Right ventricle myocardium inferior (tissue), 1 donor: ENCODE data around the gene DNAH17. TPM values are rescaled to one million over a fixed set of nuclear protein-coding genes. Genes with fewer than 3 reads are reported as not detected.

ENCODE experiments used
- ATAC-seq: fragments of 200-7000 bp; cut with Tn5 transposase; one replicate; pipeline ENCODE4 v1.9.1; 2020; ENCODE audit warnings: mild to moderate bottlenecking, moderate library complexity
- DNase-seq: peaks from one replicate; pipeline ENCODE4 v3.0.0; 2021; ENCODE audit errors: missing footprints
- intact Hi-C: fragments of 100-400 bp; cut with DNase I; formaldehyde crosslinking; loops from one replicate; pipeline ENCODE4 v1.11.0; 2022
- total RNA-seq: library from RNA; stranded (reverse); fragmentation: NEBNext Ultra II Directional; extraction: Animal tissue kit (Norgen Biotek cat#: 25700); gene quantifications from one replicate; pipeline ENCODE4 v1.2.1, GENCODE V29; 2021
- donor health status: DM: no; HTN: yes; CAD: no; lungs with severe emphysema.

The DNAH17 gene
- total RNA-seq, 1 donor from 2014 or later, result not detected

DNA sequence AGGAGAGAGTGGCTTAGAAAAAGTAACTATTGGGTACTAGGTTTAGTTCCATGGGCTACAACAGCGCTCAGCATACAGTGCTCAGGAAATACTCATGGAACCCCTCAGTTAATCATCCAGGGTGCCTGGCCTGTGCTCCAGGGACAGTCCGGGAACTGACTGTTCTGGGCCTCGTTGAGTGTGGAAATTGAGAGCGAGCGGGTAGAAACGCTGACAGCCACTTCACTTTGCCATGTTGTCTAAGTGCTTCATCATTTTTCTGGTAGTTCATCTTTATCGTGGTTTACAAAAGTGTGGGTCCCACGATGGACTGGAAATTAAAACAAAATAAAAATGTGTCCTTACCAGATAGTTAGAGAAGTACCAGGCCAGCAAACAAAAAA, 31.6 kb upstream of the DNAH17 start:
- ATAC-seq (no peak), DNase-seq (no peak)
- intact Hi-C loops, result no loop called here

DNA sequence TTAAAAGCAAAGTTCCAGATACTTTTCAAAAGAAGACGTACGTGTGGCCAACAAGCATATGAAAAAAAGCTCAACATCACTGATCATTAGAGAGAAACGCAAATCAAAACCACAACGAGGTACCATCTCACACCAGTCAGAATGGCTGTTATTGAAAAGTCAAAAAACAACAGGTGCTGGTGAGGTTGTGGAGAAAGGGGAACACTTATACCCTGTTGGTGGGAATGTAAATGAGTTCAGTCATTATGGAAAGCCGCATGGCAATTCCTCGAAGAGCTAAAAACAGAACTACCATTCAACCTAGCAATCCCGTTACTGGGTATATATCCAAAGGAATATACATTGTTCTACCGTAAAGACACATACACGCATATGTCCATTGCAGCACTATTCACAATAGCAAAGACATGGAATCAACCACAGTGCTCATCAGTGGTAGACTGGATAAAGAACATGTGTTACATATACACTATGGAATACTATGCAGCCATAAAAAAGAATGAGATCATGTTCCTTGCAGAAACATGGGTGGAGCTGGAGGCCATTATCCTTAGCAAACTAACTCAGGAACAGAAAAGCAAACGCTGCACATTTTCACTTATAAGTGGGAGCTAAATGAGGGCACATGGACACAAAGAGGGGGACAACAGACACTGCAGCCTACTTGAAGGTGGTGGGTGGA, 31.1 kb upstream of the DNAH17 start:
- no peak for ATAC-seq
- intact Hi-C loops, result no loop called here
- no peak for DNase-seq

DNA sequence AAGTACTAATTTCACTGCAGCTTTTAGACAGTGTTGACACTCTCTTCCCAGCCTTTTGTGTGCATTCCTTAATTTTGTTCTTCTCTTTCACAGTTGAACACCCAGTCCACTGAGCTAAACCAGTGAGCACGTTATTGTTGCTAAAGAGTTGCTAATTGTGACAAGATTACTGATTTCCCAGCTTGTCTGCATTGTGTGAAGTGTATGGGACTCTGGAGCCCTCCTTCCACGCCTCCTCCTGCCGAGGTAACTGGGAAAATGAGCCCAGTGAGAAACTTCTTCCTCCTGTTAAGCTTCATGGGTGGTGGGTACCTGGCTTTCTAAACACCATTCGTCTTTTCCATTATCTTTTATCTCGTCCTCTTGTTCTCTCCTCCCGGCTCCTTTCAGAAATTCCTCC, 29.8 kb upstream of the DNAH17 start:
- ATAC-seq (no peak), DNase-seq (no peak)
- intact Hi-C loops, result no loop called here

DNA sequence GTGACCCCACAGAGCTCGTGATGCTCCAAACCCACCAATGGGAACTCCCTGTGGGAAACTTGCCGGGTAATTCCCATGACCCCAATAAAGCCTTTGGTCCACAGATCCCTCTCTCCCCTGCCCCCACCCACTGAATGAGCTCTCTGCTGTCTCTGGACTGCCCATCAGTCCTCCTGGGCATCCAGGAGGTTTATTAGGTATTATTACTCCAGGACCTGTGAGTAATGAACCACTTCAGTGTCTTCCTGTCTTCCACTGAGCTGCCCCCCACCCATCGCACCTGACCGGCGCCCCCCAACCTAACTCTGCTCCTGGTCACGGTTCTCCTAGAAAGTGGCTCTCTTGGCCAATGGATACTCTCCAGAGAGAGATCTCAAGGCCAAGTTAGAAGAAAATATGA, 28.7 kb upstream of the DNAH17 start:
- DNase-seq (no peak), ATAC-seq (no peak)
- intact Hi-C loops, result no loop called here

DNA sequence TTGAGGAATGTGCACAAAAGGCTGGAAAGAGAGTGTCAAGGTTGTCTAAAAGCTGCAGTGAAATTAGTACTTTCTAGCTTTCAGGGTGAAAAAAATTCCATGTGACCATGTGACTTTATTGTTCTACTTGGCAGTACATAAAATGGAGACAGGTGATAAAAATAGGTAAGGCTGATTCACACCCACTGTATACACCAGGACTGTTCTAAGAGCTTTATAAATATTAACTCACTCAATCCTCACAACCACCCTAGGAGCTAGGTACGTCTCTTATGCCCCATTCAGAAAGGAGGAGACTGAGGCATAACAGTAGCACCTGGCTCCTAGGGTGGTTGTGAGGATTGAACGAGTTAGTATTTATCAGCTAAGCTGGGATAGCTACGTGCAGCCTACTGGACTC, 28.2 kb upstream of the DNAH17 start:
- intact Hi-C loops, result no loop called here
- DNase-seq, result no peak

DNA sequence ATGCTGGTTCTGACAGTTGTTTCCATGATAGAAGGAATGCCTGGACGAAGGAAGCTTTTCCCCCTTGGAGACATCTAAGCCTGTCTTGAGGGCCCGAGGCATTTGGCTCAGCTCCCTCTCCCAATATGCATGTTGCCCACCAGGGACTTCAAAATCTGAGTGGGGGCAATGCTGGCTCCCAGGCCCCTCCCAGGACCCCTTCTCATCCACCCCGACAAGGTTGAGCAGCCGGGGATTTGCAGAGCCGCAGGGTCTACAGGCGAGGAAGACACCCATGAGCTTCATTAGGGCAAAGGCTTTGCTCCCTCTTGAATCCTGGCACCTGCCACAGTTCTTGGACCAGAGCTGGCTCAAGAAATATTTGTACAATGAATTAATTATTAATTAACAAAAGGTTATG, 25.1 kb upstream of the DNAH17 start:
- intact Hi-C loops, result no loop called here
- DNase-seq (no peak), ATAC-seq (no peak)

More for the DNA sequence above, 28.2 kb upstream of the DNAH17 start:
- no peak for ATAC-seq

DNA sequence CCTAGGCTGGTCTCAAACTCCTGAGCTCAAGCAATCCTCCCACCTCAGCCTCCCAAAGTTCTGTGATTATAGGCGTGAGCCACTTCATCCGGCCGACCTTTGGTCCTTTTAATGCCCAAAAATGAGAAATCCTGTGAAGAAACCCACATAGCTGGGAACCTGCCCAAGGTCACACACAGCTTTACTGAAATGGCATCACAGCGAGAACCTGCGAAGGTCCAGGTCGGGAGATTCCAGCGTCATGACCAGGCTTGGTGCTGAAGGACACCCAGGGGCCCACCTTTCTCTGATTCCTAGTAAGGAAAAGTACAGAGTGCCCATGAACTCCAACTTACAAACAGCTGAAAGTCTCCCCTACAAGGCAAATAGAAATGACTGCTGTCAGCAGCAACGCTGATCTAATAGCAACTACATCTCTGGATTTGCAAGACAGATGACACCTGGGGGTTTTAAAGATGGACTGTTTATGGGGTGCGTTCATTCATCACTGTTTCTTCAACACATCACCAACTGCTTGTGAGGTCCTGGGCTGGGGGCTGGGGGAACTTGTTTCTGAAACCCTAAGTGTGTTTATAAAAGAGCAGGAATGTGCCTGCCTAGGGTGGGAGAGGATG, 24.5 kb upstream of the DNAH17 start:
- DNase-seq (no peak), ATAC-seq (no peak)
- intact Hi-C loops, result no loop called here

DNA sequence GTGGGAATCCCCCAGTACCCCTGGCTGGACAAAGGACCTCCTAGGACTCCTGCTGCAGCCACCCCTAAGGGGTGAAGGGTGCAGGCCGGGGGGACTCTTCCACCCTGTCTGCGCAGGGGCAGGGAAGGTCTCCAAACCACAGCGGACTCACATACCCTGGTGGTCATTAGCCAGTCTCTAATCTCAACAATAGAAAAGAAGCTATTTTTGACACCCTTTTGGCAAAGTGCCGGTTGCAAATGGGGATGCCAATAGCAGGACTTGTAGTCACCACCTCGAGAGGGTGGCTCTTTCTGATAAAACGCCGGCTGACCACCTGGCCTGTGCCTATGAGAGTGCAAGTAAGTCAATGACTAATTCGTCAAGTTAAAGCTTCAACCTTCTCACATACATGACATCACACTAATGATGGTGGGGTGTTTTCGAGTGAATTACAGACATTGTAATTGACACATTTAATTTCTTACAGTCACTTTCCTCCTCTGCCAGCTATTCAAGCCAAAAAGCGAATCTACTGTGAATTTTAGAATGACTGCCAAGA, 23.1 kb upstream of the DNAH17 start:
- ATAC-seq, result no peak
- DNase-seq, result no peak
- intact Hi-C loops, result no loop called here

DNA sequence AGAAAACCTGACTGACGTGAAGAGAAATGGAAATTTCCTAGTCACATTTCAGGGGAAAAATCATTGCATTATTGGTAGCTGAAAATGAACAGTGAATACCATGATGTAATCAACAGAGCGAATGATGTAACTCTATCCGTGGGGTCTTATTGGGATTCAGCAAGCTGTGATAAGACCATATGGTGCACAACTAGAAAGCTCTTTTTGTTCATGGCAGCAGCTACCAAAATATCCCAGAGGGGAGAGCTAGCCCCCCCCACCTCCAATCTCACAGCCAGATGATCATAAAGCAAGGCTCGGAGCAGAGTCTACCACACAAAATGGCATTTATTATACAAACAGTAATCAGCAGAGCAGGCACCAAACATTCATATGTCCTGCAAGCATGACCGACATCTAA, 22.2 kb upstream of the DNAH17 start:
- intact Hi-C loops, result no loop called here
- no peak for DNase-seq
- ATAC-seq, result peak; percentile 32

DNA sequence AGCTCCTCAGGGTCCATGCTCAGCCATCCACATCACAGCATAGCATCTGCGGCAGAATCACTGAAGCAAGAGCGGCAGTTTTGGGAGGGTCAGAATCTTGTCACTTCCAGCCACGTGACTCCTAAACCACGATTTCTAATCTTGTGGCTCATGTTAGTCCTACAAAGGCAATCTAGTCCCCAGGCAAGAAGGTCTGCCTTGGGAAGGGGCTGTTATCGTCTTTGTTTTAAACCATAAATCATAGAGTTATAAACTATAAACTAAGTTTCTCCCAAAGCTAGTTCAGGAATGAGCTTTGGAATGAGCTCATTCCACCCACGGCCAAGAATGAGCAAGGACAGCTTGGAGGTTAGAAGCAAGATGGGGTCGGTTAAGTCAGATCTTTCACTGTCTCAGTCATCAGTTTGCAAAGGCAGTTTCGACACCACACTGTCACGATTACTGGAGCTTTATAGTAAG, 20.8 kb upstream of the DNAH17 start:
- no peak for ATAC-seq
- intact Hi-C loops, result no loop called here
- no peak for DNase-seq

DNA sequence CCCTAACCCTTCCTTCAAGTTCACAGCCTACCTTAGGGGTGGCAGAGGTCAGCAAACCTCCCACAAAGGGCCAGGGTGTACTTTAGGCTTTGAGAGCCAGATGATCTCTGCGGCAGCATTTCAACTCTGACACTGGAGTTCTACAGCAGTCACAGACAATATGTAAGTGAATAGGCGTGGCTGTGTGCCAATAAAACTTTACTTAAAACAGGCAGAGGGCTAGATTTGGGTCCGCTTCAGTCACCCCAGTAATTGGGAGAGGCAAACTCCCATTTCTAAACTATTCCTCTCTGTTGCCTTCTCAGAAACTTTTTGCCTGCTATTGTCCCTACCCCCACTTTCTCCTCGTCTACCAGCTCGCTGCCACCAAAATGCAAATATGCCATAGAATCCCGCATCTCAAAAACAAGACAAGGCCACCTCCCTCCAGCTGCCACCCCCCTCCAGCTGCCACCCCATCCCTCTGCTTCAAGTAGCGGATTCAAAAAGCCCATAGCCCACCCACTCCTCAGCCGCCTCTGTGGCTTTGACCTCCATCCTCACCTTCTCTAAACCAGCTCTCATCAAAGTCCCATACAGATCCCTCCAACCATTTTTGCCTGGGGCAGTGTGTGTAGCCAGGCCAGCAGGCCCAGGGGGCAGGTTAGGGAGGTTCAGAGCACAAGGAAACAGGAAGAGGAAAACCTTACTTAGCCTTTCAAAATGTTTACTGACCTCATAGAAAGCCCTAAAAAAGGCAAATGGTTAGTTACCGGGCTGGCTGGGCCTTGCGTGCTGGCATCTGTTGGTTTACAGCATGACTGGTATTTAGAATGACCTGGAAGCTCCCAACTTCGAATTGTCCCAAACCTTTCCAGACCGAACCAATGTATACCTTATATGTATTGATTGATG, 19.9 kb upstream of the DNAH17 start:
- no peak for DNase-seq
- no peak for ATAC-seq
- intact Hi-C loops, result no loop called here

DNA sequence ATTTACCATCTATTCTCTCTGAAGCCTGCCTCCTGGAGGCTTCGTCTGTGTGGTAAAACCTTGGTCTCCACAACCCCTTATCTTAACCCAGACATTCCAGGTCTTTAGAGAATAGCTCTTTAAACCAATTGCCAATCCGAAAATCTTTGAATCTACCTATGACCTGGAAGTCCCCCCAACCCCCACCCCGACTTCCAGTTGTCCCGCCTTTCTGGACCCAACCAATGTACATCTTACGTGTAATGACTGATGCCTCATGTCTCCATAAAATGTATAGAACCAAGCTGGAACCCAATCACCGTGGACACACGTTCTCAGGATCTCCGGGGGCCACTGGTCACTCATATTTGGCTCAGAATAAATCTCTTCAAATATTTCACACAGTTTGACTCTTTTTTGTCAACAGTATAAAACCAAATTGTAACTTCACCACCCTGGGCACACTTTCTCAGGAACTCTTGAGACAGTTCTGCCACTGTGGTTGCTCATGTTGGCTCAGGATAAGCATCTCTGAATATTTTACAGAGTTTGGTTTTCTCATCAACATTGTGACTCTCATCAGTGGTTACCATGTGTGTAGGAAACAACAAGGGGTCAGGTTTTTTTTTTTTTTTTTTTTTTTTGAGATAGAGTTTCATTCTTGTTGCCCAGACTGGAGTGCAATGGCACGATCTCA, 18.1 kb upstream of the DNAH17 start:
- intact Hi-C loops, result no loop called here
- ATAC-seq (no peak), DNase-seq (no peak)

DNA sequence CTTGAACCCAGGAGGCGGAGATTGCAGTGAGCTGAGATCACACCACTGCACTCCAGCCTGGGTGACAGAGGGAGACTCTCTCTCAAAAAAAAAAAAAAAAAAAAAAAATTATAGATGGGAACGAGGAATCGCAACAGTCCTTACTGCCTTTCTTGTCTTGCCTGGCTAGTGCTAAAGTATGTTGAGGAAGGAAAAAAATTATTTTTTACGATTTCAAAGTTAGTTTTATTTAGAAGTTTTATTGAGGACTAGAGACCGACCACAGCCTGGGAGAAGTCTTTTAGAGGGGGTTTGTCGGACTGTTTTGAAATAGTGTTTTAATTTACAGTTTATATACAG, 15.8 kb upstream of the DNAH17 start:
- intact Hi-C loops, result loop anchor here (5.0 kb wide), 2 partner anchors 54 to 96 kb away; no protein-coding TSS in a partner anchor
- DNase-seq (no peak), ATAC-seq (no peak)

DNA sequence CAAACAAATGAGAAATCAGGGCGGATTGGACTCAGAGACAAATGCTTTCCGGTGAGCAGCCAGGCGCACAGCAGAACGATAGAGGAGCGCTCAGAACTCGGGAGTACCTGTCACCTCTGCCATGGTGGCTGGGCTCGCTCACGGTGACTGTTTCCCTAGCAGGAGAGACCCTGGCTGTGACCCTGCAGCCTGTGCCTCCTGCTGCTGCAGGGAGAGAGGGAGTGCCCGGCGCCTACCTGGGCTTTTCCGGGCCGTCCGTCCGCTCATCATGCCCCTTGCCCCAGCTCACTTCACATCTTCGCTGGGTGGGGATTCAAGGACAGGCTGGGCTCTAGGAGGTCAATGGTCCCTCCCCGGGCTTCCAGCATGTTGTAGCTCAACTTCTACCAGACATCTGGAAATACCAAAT, 14.1 kb upstream of the DNAH17 start:
- ATAC-seq, result no peak
- intact Hi-C loops, result loop anchor here (5.0 kb wide), 2 partner anchors 56 to 94 kb away; no protein-coding TSS in a partner anchor
- no peak for DNase-seq

DNA sequence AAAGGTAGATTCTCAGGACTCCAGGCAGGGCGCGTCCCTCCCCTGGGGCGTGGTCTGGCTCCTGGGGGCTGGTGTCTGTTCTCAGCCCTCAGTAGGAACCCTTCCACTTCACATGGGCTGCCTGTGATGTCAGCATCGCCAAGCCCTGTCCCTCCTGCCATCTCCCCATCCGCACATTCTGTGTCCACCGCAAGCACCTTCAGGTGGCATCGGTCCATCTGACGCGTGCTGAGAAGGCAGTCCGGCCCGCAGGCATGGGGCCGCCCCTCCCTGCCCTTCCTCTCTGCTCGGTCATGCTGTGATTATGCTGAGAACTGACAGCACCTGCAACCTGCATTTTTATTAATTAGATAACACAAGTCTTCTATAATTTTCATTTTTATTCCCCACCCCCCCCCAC, 12.7 kb upstream of the DNAH17 start:
- intact Hi-C loops, result loop anchor here (5.0 kb wide), 2 partner anchors 57 to 93 kb away; no protein-coding TSS in a partner anchor
- no peak for DNase-seq

DNA sequence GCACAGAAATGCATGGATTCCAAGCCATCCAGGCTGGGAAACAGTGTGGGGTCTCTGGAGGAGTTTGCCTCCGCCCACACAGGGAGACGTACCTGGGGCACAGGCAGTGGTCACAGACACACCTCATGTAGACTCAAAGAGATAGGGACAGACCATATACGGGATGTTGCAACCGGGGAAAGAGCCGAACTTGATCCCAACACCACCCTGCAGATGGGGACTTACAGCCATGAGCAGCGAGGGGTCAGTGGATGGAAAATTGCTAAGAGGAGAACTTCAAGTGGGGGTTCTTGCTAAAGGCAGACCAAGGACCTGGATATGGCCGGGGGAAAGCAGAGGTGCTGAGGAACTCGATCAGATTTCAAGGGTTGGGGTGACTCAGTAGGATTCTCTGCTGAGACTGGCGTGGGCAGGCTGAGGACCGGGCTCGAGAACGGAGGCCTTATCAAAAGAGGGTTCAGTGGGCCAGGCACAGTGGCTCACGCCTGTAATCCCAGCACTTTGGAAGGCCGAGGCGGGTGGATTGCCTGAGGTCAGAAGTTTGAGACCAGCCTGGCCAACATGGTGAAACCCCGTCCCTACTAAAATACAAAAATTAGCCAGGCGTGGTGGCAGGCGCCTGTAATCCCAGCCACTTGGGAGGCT, 12.0 kb upstream of the DNAH17 start:
- DNase-seq (no peak), ATAC-seq (no peak)
- intact Hi-C loops, result no loop called here

More for the DNA sequence above, 12.7 kb upstream of the DNAH17 start:
- ATAC-seq, result no peak

DNA sequence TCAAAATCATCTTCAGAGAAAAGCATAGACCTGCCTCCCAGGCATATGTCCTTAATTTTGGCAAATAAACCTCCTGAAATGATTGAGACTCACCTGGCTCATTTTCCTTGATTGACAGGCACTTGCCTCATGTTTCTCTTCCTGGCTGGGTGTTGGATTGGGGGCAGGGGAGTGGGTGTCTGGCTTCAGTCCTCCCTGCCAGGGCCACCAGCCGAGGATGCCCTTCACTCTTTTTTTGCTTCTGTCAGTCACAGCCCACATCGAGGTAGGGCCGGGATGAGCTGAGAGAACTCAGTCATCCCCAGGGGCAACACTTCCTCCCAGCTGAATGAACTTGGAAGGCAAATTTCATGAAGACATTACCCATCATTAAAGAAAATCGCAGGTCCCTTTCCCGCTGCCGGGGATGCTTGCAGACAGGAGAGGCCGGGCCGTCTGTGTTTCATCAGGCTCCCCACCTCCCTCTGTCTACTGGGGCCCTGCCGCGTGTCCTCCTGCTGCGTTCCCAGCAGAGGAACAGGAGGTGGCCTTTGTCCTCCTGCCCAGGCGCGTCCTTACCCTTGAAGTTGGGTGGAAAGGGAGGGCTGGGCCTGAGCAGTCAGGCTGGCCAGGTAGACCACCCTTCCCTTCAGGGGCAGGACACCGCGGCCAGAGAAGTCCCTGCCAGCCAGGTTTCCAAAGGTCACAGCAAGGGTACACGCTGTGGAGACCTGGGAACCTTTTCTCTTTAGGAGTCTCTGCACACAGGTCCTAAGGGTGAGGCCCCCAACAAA, 11.2 kb upstream of the DNAH17 start:
- no peak for ATAC-seq
- intact Hi-C loops, result no loop called here
- DNase-seq, result no peak
